GM21723 (cell line): ENCODE results near the gene SLC4A5.
"Not testable (repeated sequence)": the region's sequence is repeated elsewhere in the genome, so short reads cannot be mapped to it uniquely, and the experiment has no call there.

Experiments used
- ATAC-seq: cut with Tn5 transposase; IDR thresholded peaks from one replicate; pipeline ENCODE4 v1.9.1; 2021; ENCODE audit warnings: mild to moderate bottlenecking, moderate library complexity; ENCODE audit not compliant: unreplicated experiment

The SLC4A5 gene

DNA sequence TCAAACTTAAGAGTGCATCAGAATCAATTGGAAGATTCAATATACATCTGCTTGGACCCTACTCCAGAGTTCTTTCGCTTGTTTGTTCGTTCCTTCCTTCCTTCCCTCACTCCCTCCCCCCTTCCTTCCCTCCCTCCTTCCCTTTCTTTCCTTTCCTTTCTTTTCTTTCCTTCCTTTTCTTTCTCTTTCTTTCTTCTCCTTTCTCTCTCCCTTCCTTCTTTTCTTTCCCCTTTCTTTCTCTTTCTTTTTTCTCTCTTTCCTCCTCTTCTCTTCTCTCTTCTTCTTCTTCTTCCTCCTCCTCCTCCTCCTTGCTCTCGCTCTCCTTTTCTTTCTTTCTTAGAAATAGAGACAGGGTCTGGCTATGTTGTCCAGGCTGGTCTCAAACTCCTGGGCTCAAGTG, 98.9 kb downstream of the SLC4A5 start:
- no peak for ATAC-seq

DNA sequence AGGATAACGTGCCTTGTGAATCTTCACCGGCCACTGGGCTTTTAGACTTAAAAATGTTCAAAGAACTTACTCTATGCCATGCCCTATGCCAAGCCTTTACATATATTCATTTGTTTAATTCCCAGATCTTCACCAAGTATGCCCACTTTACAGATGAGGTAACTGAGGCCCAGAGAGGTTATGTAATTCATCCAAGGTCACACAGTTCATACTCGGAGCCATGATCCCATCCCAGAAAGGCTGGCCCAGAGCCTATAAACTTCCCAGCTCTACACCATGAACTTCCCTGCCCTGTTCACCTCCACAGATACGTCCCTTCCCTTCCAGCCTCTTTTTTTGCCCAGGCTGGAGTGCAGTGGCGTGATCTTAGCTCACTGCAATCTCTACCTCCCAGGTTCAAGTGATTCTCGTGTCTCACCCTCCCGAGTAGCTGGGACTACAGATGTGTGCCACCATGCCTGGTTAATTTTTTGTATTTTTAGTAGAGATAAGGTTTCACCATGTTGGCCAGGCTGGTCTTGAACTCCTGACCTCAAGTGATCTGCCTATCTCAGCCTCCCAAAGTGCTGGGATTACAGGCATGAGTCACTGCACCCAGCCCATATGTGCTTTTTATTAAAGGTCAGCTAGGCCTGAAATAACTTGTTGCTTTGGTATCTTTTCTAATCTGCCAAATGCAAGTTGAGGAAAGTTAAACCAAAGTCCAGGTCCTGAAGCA, 100.7 kb downstream of the SLC4A5 start:
- ATAC-seq, result no peak

DNA sequence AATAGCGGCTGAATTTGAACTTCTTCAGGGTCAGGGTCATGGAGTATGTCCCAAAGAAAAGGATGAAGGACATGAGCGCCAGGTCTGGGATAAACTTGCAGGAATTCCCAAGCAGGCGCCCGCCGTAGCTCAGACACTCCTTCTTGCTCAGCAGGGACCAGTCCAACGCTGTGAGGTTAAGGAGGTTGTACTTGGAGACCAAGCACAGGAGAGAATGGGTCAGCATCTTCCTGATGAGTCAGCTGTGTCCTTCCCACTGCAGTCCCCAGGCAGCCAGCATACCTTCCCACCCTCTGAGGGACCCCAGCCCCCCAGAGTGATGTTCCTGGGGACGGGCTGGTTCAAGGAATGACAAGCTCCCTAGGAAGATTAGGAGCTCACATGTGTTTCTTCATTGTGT, 103.9 kb downstream of the SLC4A5 start:
- no peak for ATAC-seq

DNA sequence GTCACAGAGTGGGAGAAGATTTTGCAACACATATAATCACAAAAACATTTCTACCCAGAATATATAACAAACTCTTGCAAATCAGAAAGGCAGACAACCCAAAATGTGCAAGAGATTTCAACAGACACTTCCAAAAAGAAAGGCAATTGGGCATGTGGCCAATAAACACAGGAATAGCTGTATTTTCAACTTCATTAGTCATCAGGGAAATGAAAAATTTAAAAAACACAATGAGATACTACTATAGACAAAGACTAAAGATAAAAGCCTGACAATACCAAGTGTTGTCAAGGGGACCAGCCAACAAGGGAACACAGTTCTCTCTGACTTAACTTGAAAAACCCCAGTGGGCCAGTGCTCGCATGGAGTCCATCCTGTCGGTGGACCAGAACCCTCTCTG, 104.3 kb downstream of the SLC4A5 start:
- no peak for ATAC-seq

DNA sequence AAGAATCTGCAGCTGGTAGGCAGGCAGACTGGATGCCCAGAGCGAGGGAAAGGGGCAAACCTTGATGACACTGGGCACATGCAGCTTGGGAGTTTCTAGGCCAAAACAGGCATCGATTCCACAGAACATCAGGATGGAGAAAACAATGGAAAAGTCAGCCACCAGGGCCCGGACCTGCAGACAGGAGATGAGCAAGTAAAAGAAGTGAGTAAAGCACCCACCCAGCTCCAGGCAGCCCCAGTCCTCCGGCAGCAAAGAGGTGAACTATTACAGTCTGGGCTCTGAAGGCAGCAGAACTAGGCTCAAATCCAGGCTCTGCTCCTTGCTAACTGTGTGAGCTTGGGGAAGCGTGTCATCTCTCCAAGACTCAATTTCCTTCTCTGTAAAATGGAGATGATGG, 108.2 kb downstream of the SLC4A5 start:
- no peak for ATAC-seq

DNA sequence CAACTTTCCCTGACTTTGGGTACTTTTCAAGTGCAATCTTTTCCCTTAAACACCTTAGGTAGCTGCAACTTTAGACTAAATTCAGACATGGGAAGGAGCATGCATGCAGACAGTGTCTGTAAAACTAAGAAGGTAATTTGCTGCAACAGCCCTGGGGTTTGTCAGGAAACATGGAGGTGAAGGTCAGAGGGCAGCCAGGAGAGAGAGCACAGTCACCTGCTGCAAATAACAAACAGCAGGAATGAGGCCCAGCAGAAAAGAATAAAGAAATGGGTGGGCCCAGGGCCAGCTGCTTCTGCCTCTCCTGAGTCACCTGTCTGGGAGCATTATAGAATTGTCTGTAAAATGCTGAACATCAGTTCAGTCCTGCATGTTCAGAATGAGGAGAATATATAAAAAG, 109.6 kb downstream of the SLC4A5 start:
- ATAC-seq, result no peak

DNA sequence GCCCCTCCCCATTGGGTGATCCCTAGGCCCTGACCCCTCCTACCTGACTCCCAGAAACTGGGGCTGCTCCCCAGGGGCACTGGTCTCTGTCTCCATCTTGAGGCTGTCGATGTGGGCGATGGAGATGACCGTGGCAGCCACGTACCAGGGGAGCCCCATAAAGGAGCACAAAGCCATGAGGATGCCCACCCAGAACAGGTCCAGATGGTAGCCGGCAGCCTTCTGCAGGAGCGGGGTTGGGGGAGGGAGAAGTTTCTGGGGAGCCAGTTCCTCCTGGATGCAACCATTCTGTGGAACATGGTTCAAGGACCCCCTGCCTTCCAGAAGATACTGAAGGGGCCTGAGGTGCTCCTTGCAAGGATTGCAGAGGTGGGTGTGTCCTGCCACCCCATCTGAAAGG, 110.8 kb downstream of the SLC4A5 start:
- no peak for ATAC-seq

DNA sequence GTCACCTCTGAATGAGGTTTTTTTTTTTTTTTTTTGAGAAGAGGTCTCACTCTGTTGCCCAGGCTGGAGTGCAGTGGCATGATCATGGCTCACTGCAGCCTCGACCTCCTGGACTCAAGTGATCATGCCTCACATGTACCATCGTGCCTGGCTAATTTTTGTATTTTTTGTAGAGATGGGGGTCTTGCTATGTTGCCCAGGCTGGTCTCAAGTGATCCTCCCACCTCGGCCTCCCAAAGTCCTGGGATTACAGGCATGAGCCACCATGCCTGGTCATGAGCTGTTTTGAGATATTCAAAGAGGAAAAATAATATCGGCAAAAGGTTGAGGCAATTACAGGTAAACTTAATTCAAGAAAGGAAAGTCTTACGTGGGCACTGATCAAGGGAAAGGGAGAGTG, 113.4 kb downstream of the SLC4A5 start:
- not testable (repeated sequence) for ATAC-seq

DNA sequence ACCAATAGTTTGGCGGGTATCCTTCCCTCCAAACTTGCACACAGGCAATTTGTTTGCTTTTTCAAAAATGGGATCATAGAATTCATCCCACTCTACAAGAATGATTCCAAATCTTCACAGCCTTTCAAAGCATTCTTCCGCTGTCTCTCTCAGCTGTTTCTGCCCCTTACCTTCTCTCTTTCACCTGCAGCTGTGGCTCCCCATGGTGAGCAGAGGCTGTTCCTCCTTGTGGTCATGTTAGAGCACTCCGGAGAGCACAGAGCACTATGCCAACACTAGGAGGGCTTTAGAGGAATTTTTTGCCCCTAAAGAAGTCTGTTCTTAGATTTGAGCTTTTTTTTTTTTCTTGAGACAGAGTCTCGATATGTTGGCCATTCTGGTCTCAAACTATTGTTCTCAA, 114.4 kb downstream of the SLC4A5 start:
- ATAC-seq, result no peak

DNA sequence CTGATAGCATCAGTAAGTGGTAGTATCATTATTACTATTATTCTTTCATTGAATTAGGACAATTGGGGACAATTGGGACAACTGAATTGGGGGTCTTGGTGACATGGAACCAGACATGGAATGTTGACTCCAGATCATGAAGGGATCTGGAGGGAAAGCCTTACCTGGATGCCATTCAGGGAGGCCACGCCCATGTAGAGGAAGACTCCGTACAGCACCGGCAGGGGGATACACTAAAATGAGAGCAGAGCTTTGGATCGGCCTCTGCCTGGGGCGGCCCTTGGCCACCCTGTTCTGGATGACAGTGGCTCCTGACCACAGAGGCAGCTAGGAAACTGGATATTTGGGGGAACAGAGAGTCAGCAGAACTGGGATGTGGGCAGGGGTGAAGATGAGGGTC, 115.6 kb downstream of the SLC4A5 start:
- ATAC-seq, result no peak

DNA sequence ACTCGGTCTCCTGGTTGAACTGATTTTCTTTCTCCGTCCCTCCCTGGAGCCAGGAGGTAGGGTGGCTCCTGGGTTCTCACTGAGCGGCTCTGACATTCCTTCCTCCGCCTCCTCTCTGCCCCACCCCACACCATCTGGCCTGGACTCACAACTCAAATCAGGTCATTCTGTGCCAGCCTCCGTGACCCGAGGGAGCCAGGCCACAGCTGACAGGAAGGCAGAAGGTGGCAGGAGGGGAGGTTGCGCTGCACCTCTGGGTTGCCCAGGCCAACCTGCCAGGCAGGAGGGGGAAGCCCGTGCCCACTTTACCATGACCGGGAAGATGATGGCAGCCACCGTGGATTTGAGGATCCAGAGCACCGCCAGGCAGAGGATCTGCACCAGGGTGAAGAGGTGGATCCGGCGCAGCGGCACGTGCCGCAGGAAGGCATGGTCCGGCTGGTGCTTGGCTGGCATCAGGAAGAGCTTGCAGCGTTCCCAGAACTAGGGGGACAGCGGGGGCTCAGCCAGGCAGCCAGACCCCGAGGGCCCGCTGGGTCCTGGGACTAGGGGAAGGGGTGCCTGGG, 116.5 kb downstream of the SLC4A5 start:
- no peak for ATAC-seq

DNA sequence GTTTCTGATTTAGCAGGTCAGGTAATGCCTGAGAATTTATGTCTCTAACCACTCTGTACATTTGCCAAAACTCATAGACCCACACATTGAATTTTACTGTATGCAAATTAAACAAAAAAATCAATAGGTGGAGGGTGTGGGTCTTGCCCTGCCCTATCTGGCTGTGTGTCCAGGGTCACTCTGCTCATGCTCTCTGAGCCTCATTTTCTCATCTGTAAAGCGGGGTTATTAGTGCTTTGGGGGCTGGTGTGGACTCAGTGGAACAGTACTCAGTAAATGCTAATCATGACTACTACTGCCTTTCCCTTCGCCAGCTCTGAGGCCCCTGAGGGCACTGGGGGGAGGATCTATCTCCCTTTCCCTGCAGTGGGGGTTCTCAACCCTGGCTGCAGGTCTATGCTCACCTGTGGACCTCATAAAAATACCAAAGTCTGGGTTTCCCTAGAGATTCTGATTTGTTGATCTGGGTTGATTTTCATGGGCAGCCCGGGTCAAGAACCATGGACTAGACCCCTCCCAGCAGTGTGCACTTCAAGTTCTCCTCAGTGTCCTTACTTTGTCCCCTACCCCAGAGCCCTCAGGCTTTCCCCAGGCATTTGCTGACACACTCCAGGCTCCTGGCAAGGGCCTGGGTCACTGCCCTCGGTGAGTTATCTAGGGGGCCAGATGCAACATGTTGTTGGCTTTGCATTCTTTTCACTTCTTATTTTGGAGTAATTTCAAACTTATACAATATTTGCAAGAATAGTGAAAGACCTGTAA, 117.3 kb downstream of the SLC4A5 start:
- ATAC-seq, result no peak

DNA sequence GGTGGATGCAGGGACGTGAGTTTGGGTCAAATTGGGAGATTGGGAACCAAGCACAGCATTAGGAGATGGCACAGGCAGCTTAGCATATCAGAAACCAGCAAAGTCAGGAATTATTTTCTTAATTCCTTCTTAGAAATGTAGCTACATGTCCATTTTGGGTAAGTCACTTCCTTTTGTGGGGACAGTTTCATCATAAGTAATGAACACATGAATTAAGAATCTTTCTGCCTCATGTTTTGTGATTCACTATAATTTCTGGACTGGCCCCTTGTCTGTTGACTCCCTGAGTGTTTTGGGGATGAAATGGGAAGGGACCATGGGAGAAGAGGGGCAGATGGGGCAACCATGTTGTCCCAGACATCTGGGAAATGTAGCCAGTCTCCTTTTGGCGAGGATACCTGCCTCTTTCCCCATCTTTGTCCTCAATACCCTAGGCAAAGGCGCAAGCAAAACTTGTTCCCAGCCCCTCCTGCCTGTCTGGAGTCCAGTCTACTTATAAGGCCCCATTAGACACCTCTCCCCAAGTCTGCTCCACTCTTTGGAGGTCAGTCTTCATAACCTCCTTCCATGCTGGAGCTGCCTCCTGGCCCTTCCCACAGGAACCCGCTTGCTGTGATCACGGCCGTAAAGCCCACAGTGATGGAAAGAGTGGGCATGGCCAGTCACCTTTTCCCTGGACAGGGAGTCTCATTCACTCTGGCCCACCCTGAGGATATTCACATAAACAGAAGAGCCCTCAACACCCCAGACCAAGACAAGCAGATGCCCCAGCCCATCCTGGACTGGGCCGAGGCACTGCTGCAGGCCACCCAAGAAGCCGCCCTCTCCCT, 119.1 kb downstream of the SLC4A5 start:
- ATAC-seq, result no peak

DNA sequence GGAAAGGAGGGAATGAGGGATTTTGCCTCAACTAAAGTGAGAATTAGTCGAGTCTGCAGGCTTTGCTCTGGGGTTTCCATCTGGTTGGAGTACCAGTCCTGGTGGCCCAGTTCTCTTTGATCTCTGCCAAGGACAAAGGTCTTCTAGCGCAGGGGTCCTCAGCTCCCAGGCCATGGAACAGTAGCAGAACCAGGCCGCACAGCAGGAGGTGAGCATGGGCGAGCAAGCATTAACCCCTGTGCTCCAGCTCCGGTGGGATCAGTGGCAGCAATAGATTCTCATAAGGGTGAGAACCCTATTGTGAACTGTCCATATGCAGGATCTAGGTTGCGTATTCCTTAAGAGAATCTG, 120.9 kb downstream of the SLC4A5 start:
- ATAC-seq, result no peak

DNA sequence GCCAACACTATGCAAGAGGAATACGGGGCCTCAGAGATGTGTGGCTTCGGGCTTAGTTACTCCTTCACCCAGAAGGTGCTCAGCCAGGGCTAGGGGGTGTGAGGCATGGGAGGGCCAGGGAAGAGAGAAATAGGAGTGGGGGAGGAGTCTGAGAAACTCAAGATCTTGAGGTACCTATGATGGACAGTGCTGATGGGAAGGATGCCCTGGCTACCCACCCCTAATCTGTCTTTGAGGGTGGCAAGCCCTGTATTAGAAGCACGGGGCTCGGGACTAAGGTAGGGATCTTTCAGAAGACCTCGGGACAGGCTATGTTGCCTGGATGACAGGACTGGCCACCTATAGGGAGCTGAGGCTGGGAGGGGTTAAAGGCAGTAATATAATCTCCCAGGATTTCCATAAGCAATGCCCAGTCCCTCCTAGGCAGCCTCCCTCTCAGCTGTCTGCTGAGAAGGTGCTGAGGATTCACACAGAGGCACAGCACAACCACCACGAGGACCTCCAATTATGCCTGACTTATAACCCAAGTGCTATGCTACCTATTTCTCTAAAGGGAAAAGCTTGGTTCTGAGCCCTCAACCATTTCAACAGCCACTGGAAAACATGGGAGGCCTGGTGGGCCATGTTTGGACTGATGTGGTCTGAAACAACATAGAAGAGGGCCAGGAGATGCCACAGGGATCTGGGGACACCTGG, 121.5 kb downstream of the SLC4A5 start:
- ATAC-seq, result no peak

DNA sequence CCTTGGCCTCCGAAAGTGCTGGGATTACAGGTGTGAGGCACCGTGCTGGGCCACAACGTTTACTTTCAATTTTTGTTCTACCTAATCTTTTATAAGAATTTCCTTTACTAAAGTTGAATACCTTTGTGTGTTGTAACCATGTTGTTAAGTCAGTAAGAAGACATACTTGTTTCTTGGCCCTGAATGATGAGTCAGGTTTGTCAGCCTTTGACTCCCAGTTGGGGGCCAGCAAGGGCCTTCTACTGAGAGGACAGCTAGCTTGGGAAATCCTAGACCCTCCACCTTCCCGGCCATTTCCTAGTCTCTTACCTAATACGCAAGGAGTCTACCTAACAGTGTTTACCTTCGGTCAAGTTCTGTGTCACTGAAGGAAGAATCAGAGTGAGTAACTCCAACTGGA, 122.1 kb downstream of the SLC4A5 start:
- no peak for ATAC-seq

DNA sequence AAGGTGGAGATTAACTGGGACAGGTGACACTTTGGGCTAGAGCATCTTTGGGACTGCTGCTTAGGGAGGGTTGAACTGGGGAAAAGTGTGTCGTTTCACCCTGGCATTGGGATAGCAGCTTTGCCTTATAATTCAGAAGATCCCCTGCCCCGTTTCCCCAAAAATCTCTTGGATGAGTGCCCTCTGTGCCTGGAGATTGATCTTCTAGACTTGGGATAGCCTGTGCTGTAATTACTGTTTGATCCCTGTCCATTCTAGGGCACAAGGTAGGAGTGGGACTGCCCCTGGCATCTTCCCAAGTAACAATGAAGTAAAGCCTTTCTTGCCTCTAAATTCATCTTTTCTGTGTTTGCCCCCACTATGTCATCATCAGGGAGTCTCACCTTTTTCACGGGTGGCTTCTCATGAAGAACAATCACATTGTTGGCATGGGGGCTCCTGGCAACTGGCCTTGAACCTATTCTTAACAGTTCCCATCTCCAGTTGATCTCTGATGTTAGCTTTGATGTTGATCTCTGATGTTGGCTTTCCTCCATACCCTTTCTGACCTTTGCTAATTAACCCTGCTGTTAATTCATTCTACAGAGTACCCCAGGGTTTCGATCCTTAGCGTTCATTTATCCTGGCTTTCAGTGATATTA, 123.2 kb downstream of the SLC4A5 start:
- no peak for ATAC-seq

DNA sequence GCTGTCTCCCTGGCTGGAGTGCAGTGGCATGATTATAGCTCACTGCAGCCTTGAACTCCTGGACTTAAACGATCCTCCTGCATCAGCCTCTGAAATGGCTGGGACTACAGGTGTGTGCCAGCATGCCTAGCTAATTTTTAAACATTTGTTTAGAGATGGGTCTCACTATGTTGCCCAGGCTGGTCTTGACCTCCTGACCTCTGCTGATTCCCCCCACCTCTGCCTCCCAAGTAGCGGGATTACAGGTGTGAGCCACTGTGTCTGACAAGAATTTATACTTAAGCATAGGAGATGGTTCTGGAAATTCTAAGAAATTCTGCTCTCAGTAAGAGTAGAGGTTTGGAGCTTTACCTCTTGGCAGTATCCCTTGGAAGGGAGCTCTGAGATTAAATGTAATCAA, 126.6 kb downstream of the SLC4A5 start:
- no peak for ATAC-seq

DNA sequence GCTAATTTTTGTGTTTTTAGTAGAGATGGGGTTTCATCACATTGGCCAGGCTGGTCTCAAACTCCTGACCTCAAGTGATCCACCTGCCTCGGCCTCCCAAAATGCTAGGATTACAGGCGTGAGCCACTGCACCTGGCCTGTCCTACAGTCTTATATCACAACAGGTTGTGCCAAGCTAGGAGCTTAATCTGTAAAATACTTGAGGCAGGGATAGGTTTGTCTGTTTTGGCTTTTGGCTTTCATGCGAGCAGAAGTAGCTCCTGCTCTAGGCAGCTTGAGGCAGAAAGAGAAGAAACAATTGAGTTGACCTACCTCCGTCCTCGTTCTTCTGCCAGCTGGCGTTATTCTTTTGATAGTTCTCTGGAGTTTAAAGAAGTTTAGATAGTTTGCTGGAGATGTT, 127.4 kb downstream of the SLC4A5 start:
- ATAC-seq, result not testable (repeated sequence)

DNA sequence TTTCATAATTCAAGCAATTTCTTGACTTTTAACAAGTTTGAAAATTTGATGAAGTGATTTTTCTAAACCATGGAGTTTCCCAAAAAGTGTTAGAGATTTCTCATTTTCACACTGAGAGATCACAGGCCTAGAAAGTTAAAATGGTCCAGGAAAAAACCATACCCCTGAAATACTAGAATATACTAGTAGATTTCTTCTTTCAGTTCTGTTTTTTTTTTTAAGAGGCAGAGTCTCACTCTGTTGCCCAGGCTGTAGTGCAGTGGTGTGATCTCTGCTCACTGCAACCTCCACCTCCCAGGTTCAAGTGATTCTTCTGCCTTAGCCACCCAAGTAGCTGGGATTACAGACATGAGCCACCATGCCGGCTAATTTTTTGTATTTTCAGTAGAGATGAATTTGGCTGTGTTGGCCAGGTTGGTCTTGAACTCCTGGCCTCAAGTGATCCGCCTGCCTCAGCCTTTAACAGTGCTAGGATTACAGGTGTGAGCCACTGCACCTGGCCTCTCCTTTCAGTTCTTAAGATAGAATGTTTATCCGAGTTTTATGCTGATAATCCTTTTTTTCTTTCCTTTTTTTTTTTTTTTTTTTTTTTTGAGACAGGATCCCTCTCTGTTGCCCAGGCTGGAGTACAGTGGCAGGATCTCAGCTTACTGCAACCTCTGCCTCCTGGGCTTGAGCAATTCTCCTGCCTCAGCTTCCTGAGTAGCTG, 130.4 kb downstream of the SLC4A5 start:
- ATAC-seq, result no peak
